ENCODE data around the gene CISH.

CISH gene

GRCh38 chr3:50611464-50612233 lies at the start of gene CISH:
TSS of gene CISH (minus strand) at chr3:50611774. CDS start at chr3:50611650, 124 bp downstream.
- peak; percentile 99 for DNase-seq

GRCh38 chr3:50660386-50660785 lies 48.8 kb upstream of the CISH start:
- DNase-seq = no peak

- DNase-seq = no peak
These were observed 47.3 kb upstream of the CISH start for GRCh38 chr3:50658831-50659230.

- DNase-seq = no peak
These were observed 46.8 kb upstream of the CISH start for GRCh38 chr3:50658416-50658815.

GRCh38 chr3:50657816-50658215 lies 46.2 kb upstream of the CISH start:
- DNase-seq = no peak

GRCh38 chr3:50657407-50657806 lies 45.8 kb upstream of the CISH start:
- no peak for DNase-seq

GRCh38 chr3:50656417-50657195 lies 45.0 kb upstream of the CISH start:
- DNase-seq = no peak

- peak; percentile 51 for DNase-seq
These were observed 43.6 kb upstream of the CISH start for GRCh38 chr3:50655009-50655830.

- no peak for DNase-seq
These were observed 42.5 kb upstream of the CISH start for GRCh38 chr3:50653937-50654595.

GRCh38 chr3:50652709-50653108 lies 41.1 kb upstream of the CISH start:
- DNase-seq = peak; percentile 54

- DNase-seq = no peak
These were observed 40.5 kb upstream of the CISH start for GRCh38 chr3:50651920-50652529.

GRCh38 chr3:50651445-50651844 lies 39.9 kb upstream of the CISH start:
- no peak for DNase-seq

- no peak for DNase-seq
These were observed 38.4 kb upstream of the CISH start for GRCh38 chr3:50650018-50650417.

- DNase-seq = no peak
These were observed 37.9 kb upstream of the CISH start for GRCh38 chr3:50649451-50649931.

GRCh38 chr3:50648944-50649343 lies 37.4 kb upstream of the CISH start:
- no peak for DNase-seq

- no peak for DNase-seq
These were observed 36.7 kb upstream of the CISH start for GRCh38 chr3:50648313-50648712.

- no peak for DNase-seq
These were observed 33.8 kb upstream of the CISH start for GRCh38 chr3:50645378-50645777.

GRCh38 chr3:50644561-50644960 lies 33.0 kb upstream of the CISH start:
- DNase-seq = no peak

GRCh38 chr3:50642382-50642781 lies 30.8 kb upstream of the CISH start:
- DNase-seq = peak; percentile 34

- DNase-seq = no peak
These were observed 27.5 kb upstream of the CISH start for GRCh38 chr3:50639055-50639494.

GRCh38 chr3:50637945-50638344 lies 26.4 kb upstream of the CISH start:
- DNase-seq = no peak

- DNase-seq = no peak
These were observed 25.4 kb upstream of the CISH start for GRCh38 chr3:50637011-50637410.
